ENCODE measurements around the gene ATF7.

Gene ATF7

DNA sequence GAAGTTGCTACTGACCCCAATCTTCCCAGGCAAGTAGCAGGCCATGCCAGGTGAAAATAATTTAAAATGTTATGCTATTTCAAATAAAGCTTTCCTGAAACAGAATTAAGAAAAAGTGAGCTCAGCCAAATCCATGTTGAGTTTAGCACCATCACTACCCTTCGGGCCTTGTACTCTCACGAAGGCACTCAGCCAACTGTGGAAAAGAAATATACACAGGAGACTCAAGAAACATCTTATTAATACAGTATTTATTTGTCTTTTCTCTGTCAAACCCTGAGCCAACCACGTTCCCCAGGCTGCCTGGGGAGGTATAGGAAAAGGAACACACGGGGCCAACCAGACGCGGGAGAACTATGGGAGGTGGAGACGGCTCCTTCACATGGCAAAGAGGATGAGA lies 38.8 kb upstream of the ATF7 start:
- H3K4me1 ChIP-seq = no peaks in the 10 kb centered on the region
- DNase-seq = no peak
- no peaks in the 10 kb centered on the region for H3K9me3 ChIP-seq
- no peak overlapping the region for H3K4me3 ChIP-seq (ENCODE audit: low read depth, low read length)
- H3K36me3 ChIP-seq = peaks cover 84% of the 10 kb centered on the region
- no peaks in the 10 kb centered on the region for H3K27me3 ChIP-seq
- TF ChIP-seq, protein P1, sequence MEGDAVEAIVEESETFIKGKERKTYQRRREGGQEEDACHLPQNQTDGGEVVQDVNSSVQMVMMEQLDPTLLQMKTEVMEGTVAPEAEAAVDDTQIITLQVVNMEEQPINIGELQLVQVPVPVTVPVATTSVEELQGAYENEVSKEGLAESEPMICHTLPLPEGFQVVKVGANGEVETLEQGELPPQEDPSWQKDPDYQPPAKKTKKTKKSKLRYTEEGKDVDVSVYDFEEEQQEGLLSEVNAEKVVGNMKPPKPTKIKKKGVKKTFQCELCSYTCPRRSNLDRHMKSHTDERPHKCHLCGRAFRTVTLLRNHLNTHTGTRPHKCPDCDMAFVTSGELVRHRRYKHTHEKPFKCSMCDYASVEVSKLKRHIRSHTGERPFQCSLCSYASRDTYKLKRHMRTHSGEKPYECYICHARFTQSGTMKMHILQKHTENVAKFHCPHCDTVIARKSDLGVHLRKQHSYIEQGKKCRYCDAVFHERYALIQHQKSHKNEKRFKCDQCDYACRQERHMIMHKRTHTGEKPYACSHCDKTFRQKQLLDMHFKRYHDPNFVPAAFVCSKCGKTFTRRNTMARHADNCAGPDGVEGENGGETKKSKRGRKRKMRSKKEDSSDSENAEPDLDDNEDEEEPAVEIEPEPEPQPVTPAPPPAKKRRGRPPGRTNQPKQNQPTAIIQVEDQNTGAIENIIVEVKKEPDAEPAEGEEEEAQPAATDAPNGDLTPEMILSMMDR (IDR thresholded peaks at IDR 0.05; ENCODE audit: low read depth, low read length) = no peak

DNA sequence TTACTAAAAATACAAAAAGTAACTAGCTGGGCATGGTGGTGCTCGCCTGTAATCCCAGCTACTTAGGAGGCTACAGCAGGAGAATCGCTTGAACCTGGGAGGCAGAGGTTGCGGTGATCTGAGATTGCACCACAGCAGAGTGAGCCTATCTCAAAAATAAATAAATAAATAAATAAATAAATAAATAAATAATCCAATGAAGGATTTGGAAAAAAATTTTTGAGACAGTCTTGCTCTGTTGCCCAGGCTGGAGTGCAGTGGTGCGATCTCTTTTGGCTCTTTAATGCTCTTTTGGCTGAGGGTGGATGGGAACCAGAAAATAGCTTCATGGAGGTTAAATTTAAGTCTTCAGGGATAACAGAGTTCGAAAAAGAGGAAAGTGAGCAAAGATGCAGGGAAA lies 38.0 kb upstream of the ATF7 start:
- Histone ChIP-seq H3K4me3 (ENCODE audit: low read depth, low read length) (no peak overlapping the region), H3K9me3 (no peaks in the 10 kb centered on the region), H3K4me1 (no peaks in the 10 kb centered on the region), H3K27me3 (no peaks in the 10 kb centered on the region), H3K36me3 (peaks cover 77% of the 10 kb centered on the region)
- no peak for DNase-seq
- TF ChIP-seq, protein P1 (IDR thresholded peaks at IDR 0.05; ENCODE audit: low read depth, low read length) = no peak

DNA sequence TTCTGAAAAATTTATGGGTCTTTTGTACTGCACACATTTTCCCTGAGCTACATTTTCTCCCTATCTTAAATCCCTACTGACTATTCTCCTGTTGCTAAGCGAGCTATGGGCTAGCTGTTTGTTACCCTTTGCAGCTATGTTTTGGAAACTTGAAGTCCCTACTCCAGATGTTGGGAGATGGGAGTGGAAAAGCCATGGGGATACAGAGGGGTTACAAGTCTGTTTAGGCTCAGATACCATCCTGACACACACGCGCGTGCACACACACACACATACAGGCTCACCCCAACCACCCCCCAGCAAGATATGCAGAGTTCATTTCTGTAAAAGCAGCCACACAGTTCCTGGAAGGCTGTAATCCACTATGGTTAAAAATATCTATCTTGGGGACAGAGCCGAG lies 33.9 kb upstream of the ATF7 start:
- DNase-seq = no peak
- TF ChIP-seq, protein P1 (IDR thresholded peaks at IDR 0.05; ENCODE audit: low read depth, low read length) = no peak
- peaks cover 37% of the 10 kb centered on the region for H3K36me3 ChIP-seq

DNA sequence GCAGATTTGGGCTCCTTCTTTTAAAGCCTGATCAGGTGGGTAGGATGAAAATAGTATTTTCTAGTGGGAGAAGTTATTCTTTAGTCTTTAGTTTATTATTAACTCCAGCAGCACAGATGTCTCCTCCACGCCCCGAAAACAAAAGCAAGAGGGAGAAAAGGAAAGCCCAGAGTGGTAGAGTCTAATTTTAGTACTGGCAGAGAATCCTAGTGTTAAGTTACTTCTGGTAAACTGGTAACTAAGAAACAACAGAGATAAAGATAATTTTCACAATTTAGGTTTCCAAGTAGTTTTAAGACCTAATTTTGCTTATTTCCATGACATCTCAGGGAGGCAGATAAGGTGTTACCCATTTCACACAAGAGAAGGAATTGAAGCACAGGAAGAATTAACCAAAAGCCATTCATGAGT lies 33.4 kb upstream of the ATF7 start:
- no peaks in the 10 kb centered on the region for H3K27me3 ChIP-seq
- no peaks in the 10 kb centered on the region for H3K9me3 ChIP-seq
- peaks cover 32% of the 10 kb centered on the region for H3K36me3 ChIP-seq
- H3K4me3 ChIP-seq (ENCODE audit: low read depth, low read length) = no peak overlapping the region
- TF ChIP-seq, protein P1 (IDR thresholded peaks at IDR 0.05; ENCODE audit: low read depth, low read length) = no peak
- DNase-seq = no peak
- H3K4me1 ChIP-seq = no peaks in the 10 kb centered on the region

More for the DNA sequence above, 33.9 kb upstream of the ATF7 start:
- Histone ChIP-seq H3K9me3 (no peaks in the 10 kb centered on the region), H3K27me3 (no peaks in the 10 kb centered on the region), H3K4me1 (no peaks in the 10 kb centered on the region), H3K4me3 (ENCODE audit: low read depth, low read length) (no peak overlapping the region)

DNA sequence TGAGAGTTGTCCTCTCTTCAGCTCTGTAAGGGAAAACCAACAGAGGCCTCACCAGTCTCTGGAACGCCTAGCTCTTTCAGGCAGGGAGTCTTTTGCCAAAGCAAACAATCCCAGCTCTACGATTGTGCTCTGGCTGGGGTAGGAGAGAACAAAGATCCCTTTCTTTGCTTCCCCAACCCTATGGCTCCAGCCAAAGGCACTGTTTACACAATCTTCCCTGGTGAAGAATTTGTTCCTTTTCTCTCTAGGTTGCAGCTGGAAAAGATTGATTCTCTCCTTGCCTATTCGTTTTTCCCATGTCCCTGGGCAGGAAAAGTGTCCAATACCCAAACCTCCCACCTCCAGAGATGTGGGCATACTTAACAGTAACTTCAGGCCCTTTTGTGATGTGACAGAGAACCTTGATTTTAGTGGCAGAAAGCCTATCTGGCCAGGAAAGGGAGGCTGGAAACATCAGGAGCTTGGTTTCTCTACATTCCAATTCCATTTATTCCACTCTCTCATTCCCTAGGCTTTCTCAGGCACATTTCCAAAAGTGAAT lies 32.9 kb upstream of the ATF7 start:
- TF ChIP-seq, protein P1 (IDR thresholded peaks at IDR 0.05; ENCODE audit: low read depth, low read length) = no peak
- H3K36me3 ChIP-seq = peaks cover 28% of the 10 kb centered on the region
- no peaks in the 10 kb centered on the region for H3K9me3 ChIP-seq
- no peak for DNase-seq
- H3K4me3 ChIP-seq (ENCODE audit: low read depth, low read length) = no peak overlapping the region
- H3K27me3 ChIP-seq = no peaks in the 10 kb centered on the region
- no peaks in the 10 kb centered on the region for H3K4me1 ChIP-seq

DNA sequence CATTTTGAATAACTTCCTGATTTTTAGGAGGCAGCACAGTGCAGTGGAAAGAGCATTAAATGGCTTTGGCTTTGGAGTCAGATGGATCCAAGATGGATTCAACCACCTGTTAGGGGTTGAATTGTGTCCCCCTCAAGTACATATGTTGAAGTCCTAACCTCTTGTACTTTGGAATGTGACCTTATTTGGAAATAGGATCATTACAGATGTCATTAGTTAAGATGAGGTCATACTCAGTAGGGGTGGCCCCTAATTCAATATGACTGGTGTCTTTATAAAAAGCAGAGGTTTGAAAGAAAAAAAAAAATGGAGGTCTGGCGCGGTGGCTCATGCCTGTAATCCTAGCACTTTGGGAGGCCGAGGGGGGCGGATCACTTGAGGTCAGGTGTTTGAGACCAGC lies 30.9 kb upstream of the ATF7 start:
- DNase-seq = no peak
- TF ChIP-seq, protein P1 (IDR thresholded peaks at IDR 0.05; ENCODE audit: low read depth, low read length) = no peak
- no peaks in the 10 kb centered on the region for H3K9me3 ChIP-seq
- H3K4me1 ChIP-seq = no peaks in the 10 kb centered on the region
- H3K4me3 ChIP-seq (ENCODE audit: low read depth, low read length) = no peak overlapping the region
- H3K27me3 ChIP-seq = no peaks in the 10 kb centered on the region
- peaks cover 8% of the 10 kb centered on the region; the same call in 1 of the 2 replicates for H3K36me3 ChIP-seq
